CD4-positive, alpha-beta T cell treated with Interleukin-15 for 1 hour (primary cell): ENCODE data around the gene PTPRN2.
A peak's percentile ranks its signal among the peaks of the same experiment; 100 is the strongest.
"Not testable (repeated sequence)": the region's sequence is repeated elsewhere in the genome, so short reads cannot be mapped to it uniquely, and the experiment has no call there.

Experiments
- DNase-seq: peaks from one replicate; pipeline ENCODE4 v3.0.0-alpha.2; 2020

PTPRN2 gene

DNA sequence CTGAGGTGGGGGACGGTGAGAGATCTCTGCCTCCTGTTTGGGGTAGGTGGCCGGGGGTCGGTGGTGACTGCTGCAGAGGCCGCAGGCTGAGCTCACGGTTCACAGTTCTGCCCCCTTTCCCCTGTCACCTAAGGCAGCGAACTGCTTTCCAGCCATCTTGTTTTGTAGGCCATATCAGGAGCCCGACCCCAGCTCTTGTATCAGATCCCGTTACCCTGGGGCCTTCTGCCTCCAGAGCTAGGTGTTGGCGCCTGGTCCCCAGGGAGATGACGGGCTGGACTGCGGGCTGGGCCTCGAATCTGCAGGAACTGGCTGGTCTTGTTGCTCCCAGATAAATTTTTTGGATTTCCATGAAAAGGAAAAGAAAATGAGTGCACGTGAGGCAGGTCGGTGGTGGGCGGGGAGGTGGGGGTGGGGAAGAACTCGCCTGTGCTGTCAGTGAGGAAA is 1067.8 kb downstream of the PTPRN2 start:
- DNase-seq: no peak

DNA sequence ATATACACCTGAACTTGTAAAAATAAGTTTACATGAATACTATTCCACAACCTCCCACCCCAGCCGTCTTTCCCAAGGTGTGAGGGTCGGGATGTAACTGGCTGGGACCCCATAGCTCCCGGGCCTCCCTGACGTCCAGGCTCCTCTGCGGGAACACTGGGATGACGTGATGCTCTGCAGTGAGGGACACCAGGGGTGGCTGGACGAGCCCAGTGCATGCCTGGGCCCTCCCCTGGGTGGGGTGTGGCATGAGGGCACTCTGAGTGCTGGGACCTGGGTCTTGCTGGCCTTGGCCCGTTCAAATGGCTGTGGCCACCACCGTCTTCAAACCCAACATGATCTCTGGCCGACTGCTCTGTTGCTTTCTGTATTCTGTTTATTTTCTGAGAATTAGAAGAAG is 1068.4 kb downstream of the PTPRN2 start:
- DNase-seq: no peak

GRCh38 chr7:157518514-157519175 is 1069.0 kb downstream of the PTPRN2 start:
- DNase-seq: no peak

DNA sequence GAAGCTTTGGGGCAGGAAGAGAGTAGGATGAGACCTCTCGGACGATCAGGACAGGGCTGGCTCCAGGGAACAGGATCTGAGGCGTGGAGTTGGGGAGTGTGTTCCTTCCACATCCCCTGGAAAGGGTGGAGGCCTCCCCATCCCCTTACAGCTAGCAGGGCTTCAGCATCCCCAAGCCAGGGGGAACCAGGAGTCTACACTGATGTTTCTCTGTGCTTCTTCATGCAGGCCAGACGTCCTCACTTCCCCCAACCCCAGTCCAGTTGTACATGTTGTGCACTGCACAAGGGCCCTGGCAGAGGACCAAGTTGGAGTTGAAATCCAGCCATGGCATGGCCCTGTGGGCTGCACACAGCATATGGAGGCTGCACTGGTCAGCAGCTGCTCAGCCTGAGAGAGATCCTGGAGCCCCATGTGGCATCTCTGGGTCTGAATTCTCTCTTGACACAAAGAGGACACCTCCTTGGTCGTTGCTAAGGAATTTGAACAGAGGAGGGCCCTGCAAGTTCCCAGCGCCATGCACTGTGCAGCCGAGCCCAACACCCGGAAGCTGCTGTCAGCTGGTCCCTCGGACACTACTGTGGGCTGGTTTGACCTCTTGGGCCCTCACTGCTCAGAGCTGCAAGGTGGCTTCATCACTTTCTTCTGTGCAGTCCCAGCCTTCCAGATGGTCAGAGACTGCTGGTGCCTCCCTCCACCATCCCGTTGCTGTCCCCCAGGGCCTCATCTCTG is 1069.7 kb downstream of the PTPRN2 start:
- no peak for DNase-seq

DNA sequence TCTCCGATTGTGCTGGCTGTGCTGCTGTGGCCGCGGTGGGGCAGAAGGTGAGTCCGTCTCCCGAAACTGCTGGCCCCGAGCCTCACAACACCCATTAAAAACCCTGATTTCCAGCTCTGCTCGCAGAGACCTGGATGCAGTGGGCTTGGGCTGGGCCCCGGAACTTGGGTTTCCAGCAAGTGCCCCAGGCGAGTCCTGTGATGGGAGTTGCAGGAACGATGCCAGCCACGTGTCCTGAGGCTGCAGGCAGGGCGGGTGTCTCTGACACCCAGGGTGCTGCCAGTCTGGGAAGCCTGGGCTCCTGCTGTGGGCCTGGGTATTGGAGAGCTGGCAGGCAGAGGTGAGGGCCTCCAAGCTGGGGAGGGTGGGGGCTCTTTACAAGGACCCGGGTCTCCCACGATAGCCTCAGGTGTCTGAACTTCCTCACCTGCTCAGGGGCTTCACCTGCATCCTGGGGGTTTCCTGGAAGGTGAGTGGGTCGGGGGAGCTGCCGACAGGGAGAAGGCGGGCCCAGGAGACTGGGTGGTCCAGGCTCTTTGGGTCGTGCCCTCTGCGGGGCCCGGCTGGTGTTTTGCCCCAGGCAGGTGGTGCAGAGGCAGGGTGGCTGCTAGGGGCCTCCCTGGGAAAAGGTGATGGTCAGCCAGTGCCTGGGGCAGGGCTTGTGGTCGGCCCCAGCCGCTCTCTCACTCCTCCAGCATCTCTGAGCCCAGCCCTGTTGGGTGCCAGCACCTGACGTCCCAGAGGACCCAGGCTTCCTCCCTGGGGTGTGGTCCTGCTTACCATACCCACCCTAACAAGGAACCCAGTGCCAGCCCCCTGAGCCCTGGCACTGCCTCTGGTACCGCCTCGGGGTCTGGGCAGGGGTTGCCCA is 1070.5 kb downstream of the PTPRN2 start:
- no peak for DNase-seq

GRCh38 chr7:157516311-157516710 is 1071.3 kb downstream of the PTPRN2 start:
- DNase-seq: no peak

GRCh38 chr7:157515342-157516041 is 1072.1 kb downstream of the PTPRN2 start:
- DNase-seq: no peak

- no peak for DNase-seq
Measured at GRCh38 chr7:157514746-157515145, 1072.9 kb downstream of the PTPRN2 start.

DNA sequence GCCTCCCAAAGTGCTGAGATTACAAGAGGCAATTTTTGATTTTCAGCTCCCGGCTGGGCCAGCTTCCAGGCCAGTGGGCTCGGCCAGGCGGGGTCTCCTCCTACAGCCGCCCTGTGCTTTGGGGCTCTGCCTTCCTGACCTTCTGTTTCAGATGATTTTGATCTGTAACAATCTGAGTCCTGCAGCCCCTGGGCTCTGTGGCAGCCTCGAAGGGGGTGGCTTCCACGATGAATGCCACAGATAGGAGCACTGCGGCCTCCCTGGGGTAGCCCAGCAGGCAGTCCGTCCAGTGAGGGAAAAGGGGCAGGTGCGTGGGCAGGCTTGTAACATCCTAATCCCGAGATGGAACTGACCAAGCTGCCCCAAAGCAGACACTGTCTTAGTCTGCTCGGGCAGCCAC is 1073.3 kb downstream of the PTPRN2 start:
- DNase-seq: no peak

DNA sequence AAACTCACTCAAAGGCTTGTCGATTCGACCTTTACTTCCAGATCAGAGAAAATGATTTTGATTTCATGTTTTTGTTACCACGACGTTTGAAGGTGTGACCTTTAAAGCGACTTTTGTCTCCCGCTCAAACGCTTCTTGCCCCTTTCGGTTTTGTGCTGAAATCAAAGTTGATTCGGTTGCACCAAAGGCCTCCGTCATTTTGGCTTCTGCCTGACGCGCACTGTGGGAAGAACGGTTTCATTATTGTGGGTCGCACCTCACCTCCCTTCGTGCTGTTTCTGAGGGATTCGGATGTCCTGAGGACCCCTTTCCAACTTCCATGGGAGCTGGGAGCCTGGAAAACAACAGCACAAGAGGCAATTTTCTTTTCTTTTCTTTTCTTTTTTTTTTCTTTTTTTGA is 1073.9 kb downstream of the PTPRN2 start:
- DNase-seq: no peak

DNA sequence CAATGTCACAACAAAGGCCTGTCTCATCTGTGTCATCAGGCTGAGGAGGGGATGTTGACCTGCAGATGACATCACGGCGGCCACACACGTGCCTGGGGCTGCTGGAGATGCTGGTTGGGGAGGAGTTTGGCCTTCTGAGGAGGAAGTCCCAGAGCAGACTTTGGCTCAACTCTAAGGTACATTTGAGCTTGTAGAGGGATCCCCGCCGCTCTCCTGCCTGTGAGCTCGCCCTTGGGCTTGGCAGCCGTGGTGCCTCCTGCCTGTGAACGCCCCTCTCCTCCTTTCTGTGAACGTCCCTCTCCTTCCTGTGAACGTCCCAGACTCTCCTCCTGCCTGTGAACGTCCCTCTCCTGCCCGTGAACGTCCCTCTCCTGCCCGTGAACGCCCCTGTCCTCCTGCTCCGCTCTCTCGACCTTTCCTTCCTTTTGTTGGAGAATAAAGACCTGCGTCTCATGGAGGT is 1074.4 kb downstream of the PTPRN2 start:
- DNase-seq: no peak

DNA sequence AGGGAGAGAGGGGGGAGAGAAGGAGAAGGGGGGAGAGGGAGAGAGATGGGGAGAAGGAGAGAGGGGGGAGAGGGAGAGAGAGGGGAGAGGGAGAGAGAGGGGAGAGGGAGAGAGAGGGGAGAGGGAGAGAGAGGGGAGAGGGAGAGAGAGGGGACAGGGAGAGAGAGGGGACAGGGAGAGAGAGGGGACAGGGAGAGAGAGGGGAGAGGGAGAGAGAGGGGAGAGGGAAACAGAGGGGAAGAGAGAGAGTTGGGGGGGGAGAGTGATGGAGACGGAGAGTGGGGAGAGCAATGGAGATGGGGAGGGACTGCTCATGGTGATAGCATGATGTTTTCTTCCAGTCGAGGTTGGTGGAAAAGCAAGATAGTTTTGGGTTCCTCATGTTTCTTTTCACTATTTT is 1078.4 kb downstream of the PTPRN2 start:
- no peak for DNase-seq

DNA sequence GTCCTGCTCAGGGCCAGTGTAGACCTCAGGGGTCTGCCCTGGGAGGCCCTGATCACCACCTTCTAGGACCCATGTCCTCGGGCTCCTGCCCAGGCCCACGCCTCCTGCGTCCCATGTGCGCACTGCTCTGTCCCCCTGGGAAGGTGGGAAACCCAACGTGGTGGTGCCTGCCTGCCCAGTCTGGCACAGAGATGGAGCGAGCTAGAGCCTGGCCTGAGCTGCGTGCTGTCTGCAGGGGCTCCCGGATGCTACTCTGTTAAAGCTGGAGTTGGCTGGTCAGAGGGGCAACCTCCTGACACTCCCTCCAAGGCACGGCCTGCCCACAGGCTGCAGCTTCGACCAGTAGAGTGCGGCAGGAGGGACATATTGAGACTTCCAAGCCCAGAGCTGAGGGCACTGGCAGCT is 1079.1 kb downstream of the PTPRN2 start:
- DNase-seq: no peak

GRCh38 chr7:157507987-157508386 is 1079.6 kb downstream of the PTPRN2 start:
- DNase-seq: no peak

- DNase-seq: no peak
Measured at GRCh38 chr7:157506268-157506667, 1081.4 kb downstream of the PTPRN2 start.

DNA sequence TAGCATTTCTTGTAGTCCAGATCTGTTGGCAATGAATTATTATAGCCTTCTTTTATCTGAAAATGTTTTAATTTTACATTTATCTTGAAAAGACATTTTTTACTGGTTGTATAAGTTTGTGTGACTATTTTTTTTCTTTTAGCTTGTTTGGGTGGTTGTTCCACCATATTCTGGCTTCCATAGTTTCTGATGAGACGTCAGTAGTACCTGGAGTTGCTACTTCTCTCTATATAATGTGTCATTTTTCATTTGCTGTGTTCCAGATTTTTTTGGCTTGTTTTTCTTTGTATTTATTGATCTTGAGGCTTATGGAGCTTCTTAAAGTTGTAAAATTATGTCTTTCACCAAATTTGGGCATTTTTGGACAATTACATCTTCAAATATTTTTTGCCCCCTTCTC is 1082.0 kb downstream of the PTPRN2 start:
- DNase-seq: no peak

GRCh38 chr7:157503229-157503628 is 1084.4 kb downstream of the PTPRN2 start:
- DNase-seq: no peak

DNA sequence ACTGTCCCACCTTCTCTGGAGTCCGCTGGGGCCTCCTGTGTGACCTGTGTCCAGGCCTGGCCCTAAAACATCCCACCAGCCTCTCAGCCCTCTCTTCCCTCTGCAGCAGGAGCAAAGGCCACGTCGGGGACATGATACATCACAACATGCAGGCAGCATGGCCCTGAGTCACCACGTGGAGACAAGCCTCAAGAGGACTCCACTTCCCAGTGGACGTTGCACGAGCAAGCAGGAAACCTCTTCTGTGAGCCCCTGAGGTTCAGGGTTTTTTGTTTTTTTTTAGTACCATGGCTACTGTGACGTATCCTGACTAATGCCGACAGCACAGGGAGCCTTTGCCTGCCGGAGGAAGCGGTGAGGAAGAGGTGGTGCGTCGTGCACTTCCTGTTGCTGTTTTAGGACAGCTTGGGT is 1084.9 kb downstream of the PTPRN2 start:
- DNase-seq: peak; percentile 82

GRCh38 chr7:157501581-157501980 is 1086.0 kb downstream of the PTPRN2 start:
- DNase-seq: no peak

GRCh38 chr7:157500989-157501540 is 1086.6 kb downstream of the PTPRN2 start:
- DNase-seq: not testable (repeated sequence)

DNA sequence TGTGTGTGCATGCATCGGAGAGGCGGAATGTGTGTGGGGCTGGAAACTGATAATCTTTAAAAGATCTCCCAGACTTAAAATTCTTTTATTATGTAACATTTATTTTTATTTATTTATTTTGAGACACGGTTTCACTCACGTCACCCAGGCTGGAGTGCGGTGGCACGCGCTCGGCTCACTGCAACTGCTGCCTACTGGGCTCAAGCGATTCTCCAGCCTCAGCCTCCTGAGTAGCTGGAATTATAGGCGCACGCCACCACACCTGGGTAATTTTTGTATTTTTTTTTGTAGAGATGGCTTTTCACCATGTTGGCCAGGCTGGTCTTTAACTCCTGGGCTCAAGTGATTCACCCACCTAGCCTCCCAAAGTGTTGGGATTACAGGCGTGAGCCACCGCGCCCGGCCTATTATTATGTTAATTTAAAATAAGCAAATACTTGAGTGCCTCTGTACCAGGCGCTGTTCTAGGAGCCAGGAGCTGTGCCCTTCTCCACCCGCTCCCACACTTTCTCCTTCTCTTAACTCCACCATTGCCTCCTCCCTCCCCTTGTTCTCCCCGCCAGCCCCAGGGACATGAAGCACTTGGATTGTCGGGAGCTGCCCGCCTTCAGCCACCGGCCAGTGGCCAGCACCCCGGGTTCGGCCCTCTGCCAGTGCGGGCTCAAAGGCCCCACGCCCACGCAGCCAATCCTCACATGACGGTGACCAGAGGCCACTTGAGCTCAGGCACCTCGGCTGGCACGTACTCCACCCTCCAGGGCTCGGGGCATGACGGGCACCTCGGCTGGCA is 1087.3 kb downstream of the PTPRN2 start:
- no peak for DNase-seq

GRCh38 chr7:157499835-157500153 is 1087.8 kb downstream of the PTPRN2 start:
- DNase-seq: no peak
